D721Med (cell line): ENCODE measurements around the gene PDCD1LG2.

Source experiments
- DNase-seq: peaks from one replicate; pipeline ENCODE4 v3.0.0; 2011; ENCODE audit warnings: low spot score; ENCODE audit not compliant: insufficient read length
- FAIRE-seq: peaks from 2 replicates; lab custom pipeline; 2011; peaks lifted over from hg19 to GRCh38; lab: Jason Lieb, UNC
- TF ChIP-seq, protein P1 (sequence below): IDR thresholded peaks from 2 replicates; pipeline ENCODE4 v1.5.1; 2012; ENCODE audit warnings: mild to moderate bottlenecking, control low read depth; ENCODE audit not compliant: insufficient read depth; ENCODE audit errors: missing control alignments

The PDCD1LG2 gene

DNA sequence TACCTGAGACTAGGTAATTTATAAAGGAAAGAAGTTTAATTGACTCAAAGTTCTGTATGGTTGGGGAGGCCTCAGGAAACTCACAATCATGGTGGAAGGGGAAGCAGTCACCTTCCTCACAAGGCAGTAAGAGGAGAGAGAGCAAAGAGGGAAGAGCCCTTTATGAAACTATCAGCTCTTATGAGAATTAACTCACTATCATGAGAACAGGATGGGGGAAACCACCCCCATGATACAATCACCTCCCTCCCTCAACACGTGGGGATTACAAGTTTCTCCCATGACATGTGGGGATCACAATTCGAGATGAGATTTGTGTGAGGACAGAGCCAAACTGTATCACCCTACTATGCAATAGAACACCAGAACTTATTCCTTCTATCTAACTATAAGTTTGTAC lies 32.1 kb upstream of the PDCD1LG2 start:
- TF ChIP-seq, protein P1, sequence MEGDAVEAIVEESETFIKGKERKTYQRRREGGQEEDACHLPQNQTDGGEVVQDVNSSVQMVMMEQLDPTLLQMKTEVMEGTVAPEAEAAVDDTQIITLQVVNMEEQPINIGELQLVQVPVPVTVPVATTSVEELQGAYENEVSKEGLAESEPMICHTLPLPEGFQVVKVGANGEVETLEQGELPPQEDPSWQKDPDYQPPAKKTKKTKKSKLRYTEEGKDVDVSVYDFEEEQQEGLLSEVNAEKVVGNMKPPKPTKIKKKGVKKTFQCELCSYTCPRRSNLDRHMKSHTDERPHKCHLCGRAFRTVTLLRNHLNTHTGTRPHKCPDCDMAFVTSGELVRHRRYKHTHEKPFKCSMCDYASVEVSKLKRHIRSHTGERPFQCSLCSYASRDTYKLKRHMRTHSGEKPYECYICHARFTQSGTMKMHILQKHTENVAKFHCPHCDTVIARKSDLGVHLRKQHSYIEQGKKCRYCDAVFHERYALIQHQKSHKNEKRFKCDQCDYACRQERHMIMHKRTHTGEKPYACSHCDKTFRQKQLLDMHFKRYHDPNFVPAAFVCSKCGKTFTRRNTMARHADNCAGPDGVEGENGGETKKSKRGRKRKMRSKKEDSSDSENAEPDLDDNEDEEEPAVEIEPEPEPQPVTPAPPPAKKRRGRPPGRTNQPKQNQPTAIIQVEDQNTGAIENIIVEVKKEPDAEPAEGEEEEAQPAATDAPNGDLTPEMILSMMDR: no peak
- FAIRE-seq: no peak
- DNase-seq: no peak

- DNase-seq (no peak), FAIRE-seq (no peak)
These were observed 30.2 kb upstream of the PDCD1LG2 start for GRCh38 chr9:5479994-5480694.

GRCh38 chr9:5480919-5481318 lies 29.4 kb upstream of the PDCD1LG2 start:
- DNase-seq: no peak
- TF ChIP-seq, protein P1: no peak
- FAIRE-seq: no peak

More at GRCh38 chr9:5479994-5480694, 30.2 kb upstream of the PDCD1LG2 start:
- TF ChIP-seq, protein P1: no peak

DNA sequence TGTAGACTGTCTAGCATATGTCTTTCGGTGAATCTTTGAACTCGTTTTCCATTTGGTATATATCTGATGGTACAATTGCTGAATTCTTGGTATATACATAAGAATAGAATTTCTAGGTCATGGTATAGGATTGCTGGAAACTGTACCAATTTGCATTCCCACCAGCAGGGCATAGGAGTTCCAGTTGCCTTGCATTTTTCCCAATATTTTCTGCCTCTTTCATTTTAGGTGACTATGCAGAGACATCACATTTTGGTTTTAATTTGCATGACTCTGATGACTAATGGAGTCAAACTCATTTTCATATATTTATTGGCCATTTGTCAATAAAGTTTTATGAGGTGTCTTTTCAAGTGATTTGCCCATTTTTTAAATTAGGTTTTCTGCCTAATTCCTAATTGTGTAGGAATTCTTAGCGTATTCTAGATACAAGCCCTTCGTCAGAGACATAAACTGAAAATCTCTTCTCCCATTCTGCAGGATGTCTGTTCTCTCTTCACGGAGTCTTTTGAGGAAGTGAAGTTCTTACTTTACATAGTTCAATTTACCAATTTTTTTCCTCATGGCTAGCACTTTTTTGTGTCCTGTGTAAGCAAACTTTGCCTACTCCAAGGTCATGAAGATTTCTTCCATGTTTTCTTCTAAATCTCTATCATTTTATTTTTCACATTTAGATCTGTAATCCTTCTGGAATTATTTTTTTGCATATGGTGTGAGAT lies 28.9 kb upstream of the PDCD1LG2 start:
- FAIRE-seq (no peak), DNase-seq (no peak)
- TF ChIP-seq, protein P1: no peak

DNA sequence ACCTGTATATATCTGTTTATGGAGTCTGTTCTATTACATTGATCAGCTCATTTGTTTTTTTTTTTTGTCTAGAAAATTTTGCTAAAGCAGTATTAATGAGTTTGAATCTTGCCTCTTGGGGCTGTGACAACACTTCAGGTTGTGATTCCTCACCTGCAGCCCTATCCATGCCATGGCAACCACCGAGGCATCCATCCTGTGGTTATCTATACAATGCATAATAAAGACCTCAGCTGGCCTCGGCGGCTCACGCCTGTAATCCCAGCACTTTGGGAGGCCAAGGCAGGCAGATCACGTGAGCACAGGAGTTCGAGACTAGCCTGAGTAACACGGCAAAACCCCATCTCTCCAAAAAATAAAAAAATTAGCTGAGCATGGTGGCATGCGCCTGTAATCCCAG lies 28.1 kb upstream of the PDCD1LG2 start:
- TF ChIP-seq, protein P1: no peak
- FAIRE-seq: no peak

GRCh38 chr9:5483306-5483705 lies 27.0 kb upstream of the PDCD1LG2 start:
- DNase-seq (no peak), FAIRE-seq (no peak)
- TF ChIP-seq, protein P1: no peak

More for the DNA sequence above, 28.1 kb upstream of the PDCD1LG2 start:
- DNase-seq: no peak
